Measurements from ENCODE around the gene MYO1B.

MYO1B gene

DNA sequence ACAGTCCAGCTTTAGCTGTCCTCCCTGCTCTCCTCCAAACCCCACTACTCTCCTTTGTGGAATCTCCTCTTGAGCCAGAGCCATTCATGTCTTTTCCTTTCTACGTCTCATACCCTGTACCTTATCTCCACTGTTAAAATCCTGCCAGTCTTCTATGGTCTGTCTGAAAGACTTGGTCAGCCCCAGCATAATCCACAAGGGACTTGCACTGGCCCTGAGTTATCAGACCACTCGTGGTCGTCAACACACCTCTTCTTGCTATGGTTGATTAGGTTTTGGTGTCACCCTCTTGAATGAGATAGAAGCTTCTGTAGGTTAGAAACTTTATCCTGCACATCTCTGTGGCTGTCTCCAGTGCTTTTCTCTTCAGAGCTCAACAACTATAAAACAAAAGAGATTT lies 56.8 kb downstream of the MYO1B start:
- DNase-seq, result no peak

DNA sequence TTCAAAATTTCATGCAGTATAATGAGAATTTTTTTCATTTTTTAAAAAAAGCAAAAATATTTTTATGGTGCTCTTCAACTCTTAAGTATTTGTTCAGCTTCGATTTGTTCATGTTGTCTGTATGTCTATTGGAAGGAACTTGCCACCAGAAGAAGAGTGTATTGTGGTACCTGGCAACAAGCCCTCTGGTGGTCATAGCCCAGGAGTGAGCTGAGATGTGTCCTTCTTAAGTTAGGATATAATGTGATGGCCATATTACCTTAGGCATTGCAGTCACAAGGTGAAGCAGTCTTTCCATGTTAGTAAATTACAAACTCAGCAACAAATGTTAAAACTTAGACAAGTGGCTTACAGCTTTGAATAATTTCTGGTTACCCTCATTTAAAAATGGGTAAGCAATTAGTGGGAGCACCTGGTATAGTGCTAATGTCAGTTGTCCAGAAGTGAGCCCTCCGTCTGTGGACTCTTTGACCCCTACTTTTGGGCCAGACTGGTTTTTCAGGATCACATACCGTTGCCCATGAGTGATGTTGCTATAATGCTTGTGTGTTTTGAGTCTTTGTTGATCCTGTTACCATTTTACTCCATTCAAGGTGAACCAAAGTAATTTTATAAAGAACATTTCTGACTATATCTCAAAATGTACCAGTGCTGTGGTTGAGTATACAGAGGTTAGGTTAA lies 57.4 kb downstream of the MYO1B start:
- no peak for DNase-seq

DNA sequence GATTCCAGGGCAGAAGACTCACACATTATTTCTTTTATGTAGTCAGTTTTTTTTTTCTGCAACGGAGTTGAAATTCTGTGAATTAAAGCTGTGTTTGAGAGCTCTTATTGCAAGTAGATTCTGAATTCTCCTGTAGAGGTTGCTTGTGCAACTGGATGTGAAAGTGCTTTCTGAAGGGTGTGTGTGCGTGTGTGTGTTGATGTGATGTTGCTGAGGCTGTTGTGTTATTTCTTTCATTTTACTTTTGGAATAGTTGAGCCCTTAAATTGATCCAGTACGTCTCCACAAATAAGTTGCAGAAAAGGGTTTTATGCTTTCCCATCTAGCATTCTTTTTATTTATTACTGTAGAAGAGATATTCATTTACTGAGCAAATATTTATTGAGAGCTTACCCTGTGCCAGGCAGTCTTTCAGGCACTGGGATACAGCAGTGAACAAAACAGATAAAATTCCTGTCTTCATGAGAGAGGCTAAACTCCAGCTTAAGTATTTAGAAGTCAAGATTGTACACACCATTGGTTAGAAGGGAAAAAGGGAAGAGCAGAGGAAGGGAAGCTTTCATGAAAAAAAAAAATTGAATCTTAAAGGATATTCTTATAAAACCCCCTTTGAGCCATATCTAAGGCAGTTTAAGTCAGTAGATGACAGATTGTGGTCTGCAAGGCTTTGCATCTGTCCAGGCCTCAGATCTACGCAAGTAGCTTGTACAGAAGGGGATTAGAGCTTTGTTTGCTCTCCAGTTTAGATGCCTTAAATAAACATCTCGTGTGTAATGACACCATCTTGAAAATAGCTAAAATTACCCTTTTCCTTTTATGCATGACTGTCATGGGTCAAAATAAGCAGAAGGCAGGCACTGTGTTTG lies 58.2 kb downstream of the MYO1B start:
- DNase-seq, result no peak

DNA sequence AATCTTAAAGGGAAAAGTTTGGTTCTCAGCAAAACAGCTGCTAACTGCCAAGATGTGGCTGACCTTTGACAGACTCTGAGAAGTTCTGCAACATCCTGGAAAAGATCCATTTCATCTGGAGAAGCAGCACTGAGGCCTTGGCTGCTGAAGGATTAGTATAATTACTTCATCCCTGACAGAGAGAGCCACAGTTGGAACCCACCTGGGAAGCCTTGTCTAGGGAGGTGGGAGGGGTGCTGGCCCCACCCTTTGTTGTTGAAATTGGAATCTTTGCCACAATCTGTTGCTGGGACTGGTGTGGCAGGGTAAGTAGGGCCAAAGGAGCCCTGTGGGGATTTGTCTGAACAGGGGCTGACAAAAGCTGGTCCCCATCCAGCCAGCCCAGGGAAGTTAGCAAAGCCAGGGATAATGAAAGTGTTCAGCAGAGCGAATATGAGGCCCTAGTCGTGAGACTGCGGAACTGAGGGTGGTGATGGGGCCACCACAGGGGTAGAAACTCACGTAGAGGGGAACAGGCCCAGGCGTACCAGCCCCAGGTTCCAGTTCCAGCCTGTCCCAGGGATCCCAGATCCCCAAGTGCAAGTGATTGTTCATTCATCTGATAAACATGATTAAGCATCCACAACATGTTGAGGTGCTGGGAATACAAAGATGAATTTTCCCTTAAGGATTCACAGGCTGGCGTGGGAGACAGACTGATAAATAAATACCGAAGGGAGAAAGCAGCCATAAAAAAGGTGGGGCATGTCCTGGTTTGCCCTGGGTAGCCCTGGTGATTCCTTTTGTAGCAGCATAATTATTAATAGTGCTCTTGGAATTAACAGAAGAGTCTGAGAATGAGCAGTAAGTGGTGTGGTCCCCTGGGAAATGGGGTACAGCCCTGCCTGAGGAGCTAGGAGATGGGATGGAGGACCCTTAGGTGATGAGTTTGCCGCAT lies 60.0 kb downstream of the MYO1B start:
- DNase-seq, result peak; percentile 78

DNA sequence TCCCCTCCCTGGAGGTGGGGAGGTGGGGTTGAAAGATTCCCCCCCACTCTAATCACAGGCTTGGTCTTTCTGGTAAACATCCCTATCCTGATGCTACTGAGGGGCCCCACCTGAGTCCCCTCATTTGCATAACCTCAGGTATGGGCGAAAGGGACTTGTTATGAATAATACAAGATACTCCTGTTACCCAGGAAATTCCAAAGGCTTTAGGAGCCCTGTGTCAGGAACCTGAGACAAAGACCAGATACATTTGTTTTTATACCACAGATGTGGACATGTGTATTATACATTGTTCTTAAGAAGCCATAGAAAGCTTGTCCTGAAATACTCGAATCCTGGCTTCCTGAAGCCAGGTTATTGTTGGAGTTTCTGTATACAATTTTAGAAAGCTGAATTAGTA lies 62.8 kb downstream of the MYO1B start:
- no peak for DNase-seq

DNA sequence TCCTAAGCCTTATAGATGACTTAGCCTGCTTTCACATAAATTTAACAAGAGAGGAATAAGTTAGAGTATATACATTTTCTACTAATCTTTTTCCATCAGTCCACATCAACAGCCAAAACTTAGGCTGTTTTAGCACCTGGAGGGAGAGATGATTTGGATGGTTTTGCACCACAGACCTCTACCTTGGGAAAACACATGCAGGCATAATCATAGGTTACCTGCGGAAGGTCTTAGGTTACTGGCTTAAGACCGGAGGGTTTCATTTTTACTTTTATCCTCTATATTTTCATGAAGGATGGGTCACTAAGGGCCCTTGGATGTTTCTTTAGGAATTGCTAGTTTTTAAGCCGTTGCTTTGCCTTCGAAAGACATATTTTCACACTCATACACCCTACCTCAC lies 66.0 kb downstream of the MYO1B start:
- DNase-seq, result no peak

DNA sequence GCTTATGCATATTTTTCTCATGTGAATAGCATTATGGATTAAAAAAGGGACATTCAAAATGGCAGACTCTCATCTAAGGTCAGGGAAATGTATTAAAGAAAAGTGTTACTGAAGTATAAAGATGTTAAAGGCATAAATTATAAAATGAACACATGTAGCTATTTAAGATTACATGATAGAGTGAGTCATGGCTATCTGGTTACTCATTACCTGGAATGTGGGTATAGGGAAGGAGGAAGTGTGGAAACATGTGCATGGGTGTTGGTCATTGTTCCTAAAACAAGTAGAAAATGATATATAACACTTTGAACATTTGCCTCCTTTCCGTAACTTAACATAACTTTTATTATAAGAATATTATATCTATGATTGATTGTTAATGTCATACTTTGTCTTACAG lies 66.4 kb downstream of the MYO1B start:
- no peak for DNase-seq

DNA sequence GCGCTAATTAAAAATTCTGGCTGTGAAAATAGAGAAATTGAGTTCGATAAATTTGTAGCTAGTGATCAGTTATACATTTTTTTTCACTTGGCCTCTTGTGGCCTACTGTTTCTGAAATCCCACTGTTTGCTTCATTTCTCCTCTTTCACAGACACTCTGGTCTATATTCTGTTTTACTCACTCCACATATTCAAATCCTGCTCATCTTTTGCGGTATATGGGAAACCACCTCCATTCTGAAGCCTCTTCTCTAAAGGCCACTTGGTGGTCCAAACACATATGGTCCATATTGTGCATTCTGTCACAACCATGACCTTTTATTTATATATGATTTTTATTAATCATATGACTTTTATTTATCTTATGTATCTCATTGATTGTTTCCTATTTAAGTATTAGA lies 67.0 kb downstream of the MYO1B start:
- no peak for DNase-seq

DNA sequence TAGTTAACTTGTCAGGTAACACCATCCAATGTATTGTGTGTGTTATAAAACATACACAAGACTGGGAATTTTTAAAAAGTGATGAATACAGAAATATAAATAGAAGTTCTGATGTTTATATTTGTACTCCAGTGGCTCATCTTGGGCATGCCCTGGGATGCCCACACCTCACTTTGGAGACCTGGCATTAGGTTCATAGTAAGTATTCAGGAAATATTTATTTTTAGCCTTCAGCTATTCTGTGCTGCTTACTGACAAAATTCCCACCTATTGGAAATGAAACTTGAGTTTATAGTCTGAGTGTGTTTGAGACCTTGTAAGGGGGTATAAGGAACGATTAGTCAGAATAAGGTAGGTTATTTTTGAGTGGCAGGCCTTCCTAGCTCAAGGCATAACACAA lies 67.5 kb downstream of the MYO1B start:
- DNase-seq, result no peak

DNA sequence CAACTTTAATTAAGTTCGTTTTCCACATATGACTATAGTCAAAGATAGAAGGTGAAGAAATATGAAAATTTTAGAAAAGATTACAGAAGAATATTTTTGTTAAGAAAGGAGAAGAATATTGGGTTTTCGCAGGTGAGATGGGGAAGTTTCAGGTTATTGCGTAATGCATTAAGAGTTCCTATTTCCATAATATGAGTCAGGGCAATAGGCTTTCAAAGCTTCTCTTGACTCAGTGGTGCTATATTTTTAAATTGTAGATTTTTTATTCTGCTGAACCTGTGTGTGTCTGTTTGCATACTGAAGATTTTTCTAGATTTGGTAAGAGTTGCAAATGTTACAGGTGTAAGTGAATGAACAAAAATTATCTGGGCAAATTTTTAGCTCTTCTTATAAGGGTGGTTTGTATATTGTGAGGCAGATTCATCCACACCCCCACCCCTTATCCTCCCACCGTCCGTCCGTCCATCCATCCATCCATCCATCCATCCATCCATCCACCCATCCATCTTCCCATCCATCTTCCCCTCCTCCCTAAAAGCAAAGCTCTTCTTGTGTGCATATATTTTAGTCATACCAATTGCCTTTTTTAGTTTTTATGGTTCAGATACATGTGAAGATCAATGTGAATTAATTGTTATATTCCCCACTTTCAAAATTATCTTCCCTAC lies 69.6 kb downstream of the MYO1B start:
- DNase-seq, result no peak

DNA sequence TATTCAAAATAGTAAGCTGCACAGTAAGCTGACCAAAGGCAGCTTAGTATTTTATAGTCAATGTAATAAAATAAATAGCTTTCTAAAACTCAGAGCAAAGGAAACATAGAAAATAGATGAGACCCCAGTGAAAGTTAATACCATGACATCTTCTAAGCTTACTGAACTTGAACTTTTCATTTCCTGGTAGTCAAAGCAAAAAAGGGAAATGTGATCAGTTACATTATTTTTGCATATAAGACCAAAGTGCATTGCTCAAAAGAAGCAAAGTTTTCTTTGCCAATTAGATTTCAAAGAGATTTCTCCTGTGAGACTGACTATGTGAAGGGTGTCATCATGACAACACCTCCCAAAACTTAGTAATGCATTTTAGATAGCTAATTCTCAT lies 70.2 kb downstream of the MYO1B start:
- no peak for DNase-seq

DNA sequence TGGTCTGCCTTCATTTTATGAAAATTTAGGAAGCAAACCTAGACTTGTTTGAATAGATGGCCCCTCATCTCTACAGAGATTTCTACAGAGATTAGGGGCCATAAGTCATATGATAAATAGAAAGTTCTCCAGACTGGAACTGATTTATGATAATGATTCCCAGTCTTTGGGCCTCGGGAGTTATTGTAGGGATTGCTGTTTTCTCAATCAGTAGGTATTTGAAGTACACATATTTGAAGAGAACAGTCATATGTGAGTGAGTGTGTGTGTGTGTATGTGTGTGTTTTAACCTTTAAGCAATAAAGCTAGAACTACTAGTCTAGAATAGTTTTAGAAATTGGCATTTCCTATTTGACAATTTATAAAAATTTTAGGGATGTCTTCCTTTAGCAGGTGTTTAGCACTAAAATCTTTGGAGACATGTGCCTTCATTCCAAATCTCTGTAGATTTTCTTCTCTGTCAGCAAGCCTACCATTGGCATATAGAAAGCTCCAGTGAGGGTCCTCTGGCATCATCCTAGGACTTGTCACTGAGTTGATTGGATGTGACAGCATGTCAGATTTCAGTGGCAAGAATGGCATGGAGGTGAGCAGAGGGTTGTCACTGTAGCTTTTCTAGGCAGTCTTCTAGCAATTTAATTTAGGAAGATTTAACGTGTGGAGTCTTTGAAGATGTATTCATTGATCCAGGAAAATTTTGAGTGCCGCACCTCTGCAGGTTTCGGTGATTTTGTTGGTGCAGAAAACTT lies 71.2 kb downstream of the MYO1B start:
- no peak for DNase-seq

DNA sequence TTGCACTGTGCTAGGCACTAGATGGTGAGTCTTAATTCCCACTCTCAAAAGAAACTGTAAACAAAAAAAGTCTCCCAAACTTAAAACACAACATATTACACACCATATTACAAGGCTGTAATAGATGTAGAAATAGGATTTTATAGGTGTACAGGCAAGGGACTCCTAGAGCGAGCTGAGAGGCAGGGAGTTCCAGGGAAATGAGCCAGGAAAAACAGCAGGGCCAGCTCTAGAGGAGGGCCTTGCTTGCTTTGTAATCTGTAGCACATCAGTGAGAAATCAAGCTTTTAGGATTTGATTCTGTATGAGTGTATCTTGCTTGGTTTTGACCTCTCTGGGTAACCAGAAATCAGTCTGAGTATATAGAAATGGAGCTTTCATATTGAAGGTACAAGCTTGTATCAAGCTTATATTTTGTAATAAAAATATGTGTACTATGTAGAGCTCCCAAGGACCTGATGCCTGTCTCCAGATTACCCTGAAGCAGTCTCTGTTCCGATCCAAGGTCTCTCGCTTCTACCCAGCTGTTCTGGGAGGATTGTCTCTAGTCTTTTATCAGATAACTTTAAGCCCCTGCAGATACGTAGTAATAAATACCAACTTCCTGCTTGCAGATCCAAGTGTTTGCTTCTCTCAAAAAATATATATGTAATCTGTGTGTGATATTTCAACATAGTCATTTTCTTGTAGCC lies 73.0 kb downstream of the MYO1B start:
- peak; percentile 53 for DNase-seq

DNA sequence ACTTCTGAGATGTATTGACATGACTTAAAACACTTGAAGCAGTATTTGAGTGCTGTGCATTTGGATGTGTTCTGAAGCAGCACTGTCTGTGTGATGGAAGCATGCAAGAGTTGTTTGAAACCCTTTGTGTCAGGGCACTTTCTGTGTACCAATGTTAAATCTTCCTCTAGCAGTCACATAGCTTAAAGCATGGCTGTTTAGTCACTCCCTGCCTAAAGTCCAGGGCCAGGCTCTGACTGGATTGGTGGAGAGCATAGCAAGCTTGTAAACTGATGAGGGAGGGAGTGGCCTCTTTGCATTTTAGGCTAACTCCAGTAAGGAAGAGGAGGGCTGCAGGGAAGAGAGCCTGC lies 73.5 kb downstream of the MYO1B start:
- DNase-seq, result peak; percentile 54

DNA sequence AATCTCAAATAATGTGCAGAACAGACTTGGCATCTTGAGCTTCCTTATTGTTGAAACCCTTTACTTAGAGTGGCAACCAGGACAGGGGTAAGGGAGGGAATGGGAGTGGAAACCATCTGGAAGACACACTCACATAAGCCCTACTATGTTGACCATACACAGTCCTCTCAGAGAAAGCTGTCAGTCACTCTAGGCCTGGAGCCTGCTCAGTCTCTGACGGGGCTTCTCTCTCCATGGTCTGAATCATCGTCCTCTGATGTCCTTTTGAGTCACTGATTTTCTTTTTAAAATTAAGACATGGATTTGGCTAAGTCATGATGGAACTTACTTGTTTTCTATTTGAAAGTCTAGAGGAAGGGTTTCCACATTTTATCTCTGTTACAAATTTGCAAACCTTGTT lies 74.0 kb downstream of the MYO1B start:
- no peak for DNase-seq

DNA sequence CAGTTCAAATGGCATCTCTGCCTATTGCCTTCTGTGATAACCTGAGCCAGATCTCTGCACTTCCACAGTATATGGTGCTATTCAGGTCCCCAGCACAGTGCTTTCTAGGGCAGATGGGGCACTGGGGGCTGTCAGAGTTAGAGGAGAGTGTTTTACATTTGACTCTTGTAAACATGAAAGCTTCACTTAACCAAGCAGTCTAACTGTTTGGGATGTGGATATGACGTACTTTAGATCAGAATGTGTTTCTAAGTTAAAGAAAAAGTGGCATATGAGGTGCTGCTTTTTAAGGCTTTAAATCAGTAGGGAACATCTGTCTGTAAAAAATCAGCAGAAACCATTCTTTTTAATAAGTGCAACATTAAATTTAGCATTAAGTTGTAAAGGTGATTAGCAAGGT lies 75.7 kb downstream of the MYO1B start:
- no peak for DNase-seq

DNA sequence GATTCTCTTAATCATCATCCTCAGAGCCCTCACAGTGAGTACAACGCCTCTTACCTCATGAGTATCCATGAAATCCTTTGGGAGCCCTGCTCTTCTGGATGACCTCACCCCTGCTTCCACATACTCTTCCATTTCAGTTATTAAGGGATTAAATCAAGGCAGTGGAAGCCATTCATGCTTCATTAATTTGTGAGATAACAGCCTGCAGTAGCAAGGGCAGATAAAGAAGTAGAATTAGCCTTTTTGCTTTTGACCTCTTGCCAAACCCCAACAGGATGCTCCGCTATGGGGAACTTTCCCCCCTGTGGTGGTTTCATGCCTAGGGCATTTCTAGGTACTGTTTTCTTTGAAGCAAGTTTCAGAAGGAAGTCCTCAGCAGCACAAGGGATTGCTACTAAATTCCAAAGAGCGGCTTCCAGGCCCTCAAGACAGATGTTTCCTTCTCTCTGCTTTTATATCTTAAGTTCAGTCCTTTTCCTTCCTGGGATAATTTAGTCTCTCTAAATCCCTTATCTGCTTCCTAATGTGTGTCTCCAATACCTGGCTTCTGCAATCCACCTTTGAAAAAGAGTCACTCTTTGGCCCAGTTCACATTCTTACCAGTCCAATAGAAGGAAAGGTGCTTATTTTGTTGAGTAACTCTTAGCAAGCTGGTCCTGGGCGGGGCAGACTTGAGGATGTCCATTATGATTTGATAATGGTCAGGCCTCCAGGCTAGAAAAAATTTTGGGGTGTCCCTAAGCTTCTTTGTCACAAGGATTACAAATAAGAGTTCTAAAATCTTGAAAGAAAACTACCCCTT lies 76.9 kb downstream of the MYO1B start:
- no peak for DNase-seq

DNA sequence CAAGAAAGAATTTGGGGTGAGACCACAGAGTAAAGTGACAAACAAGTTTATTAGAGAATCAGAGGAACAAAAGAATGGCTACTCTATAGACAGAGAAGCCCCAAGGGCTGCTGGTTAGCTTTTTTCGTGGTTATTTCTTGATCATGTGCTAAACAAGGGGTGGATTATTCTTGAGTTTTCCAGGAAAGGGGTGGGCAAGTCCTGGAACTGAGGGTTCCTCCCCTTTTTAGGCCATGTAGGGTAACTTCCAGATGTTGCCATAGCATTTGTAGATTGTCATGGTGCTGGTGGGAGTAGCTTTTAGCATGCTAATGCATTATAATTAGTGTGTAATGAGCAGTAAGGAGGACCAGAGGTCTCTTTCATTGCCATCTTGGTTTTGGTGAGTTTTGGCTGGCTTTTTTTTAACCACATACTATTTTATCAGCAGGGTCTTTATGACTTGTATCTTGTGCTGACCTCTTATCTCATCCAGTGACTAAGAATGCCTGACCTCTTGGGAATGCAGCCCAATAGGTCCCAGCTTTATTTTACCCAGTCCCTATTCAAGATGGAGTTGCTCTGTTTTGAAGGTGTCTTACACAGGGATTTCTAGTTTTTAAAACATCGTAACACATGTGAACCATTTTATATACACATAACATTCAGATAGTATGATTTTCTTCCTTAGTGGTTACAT lies 77.8 kb downstream of the MYO1B start:
- DNase-seq, result no peak

DNA sequence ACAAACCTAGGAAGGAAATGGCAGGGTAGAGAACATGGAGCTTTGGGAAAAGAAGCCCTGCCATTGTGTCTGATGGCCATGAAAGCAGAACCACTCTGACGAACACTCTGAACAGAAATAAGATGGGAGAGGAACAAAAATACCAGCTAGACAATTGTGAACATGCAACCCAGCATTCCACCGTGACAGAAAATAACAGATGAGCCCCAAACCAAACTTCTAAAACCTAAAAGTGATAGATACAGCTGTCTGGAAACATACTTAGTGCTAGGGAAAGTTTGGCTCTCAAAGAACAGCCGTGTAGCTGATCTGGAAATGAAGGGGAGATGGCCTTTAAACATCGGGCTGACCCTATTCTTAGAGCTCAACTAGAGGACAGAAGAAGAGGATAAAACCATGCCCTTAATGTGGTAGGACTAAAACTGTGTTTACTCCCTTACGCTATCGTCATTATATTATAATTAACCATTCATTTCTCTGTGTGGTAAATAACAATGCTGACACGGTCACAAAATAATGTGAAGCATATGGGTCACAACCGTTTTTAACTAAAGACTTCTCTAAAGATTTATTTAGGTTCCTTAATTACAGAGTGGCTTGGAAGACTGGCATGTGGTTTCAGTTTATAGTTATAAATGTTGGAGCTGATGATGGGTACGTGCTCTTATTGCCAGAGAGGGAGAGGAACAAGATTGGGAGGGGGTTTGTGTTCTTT lies 80.6 kb downstream of the MYO1B start:
- DNase-seq, result no peak
